Psoas muscle (tissue), 8 donors: ENCODE data around the gene STOX2. TPM values are rescaled to one million over a fixed set of nuclear protein-coding genes. Genes with fewer than 3 reads are reported as not detected.
"Not testable (repeated sequence)": the region's sequence is repeated elsewhere in the genome, so short reads cannot be mapped to it uniquely, and the experiment has no call there.

Source experiments
- ATAC-seq, 4 donors: fragments of 200-7000 bp; cut with Tn5 transposase; one replicate each; pipeline ENCODE4 v1.9.1; 2020; ENCODE audit warnings: moderate library complexity in 3 of 4, mild to moderate bottlenecking in 2 of 4
- DNase-seq, 2 donors: peaks; one replicate each; pipeline ENCODE4 v3.0.0-alpha.2; 2020
- H3K27ac ChIP-seq: fragments of 200-600 bp; one replicate; pipeline ENCODE4 v1.8.0; 2022
- H3K27me3 ChIP-seq, 3 donors: fragments of 200-600 bp in 1 of 3; one replicate each; pipeline versions ENCODE4 v1.6.1 to v1.8.0; 2013 to 2022; ENCODE audit warnings: low read length in 2 of 3, mild to moderate bottlenecking in 2 of 3, moderate library complexity in 1 of 3; ENCODE audit not compliant: insufficient read depth in 3 of 3
- H3K36me3 ChIP-seq, 2 donors: fragments of 200-600 bp in 1 of 2; one replicate each; pipeline versions ENCODE4 v1.6.1 to v1.8.0; 2013 to 2022; ENCODE audit warnings: low read depth in 1 of 2, mild to moderate bottlenecking in 1 of 2, moderate library complexity in 1 of 2; ENCODE audit not compliant: insufficient read depth in 1 of 2
- H3K4me1 ChIP-seq: fragments of 200-600 bp; one replicate; pipeline ENCODE4 v1.8.0; 2022
- H3K4me3 ChIP-seq: fragments of 200-600 bp; one replicate; pipeline ENCODE4 v1.8.0; 2022; ENCODE audit warnings: mild to moderate bottlenecking
- H3K9me3 ChIP-seq: fragments of 200-600 bp; one replicate; pipeline ENCODE4 v1.8.0; 2022
- CTCF ChIP-seq: fragments of 200-600 bp; IDR thresholded peaks from one replicate; pipeline ENCODE4 v1.8.0; 2022; ENCODE audit warnings: antibody characterized with exemption
- WGBS, 3 donors: extraction: QIAGEN DNeasy Blood & Tissue Kit; methylation state at CpG; one replicate each; pipeline versions ENCODE4 v1.1.6 to v1.1.7; 2013; 5-methylcytosine and 5-hydroxymethylcytosine counted together
- intact Hi-C, 2 donors: fragments of 100-400 bp; cut with DNase I; formaldehyde crosslinking; loops; one replicate each; pipeline versions ENCODE4 v1.11.0 to v1.14.2; 2022
- polyA plus RNA-seq, 3 donors: library from polyadenylated mRNA; stranded (reverse); fragments of 200-250 nt; gene quantifications; one replicate each; pipeline ENCODE4 v1.2.3, GENCODE V29; 2013
- total RNA-seq, 4 donors: library from RNA; stranded (reverse); fragmentation: NEBNext Ultra II Directional in 2 of 4; extraction: Animal tissue kit (Norgen Biotek cat#: 25700) in 2 of 4; gene quantifications; one replicate each; pipeline versions ENCODE4 v1.2.1 to v1.2.4, GENCODE V29; 2021 to 2023
- donor health status: healthy with polysubstance abuse.
- donor health status: DM: no; HTN: no; CAD: no; lungs with moderate emphysema.
- donor health status: Bipolar disorder and iron deficiency.
- donor health status: healthy.
- donor health status: DM: yes; HTN: yes; CAD: no.
- donor health status: DM: no; HTN: no; CAD: no.
- donor health status: DM: no; HTN: no; CAD: no.
- donor health status: DM: yes; HTN: yes; CAD: no.

STOX2 gene
- total and polyA plus RNA-seq, 7 donors = 0.41 to 9.3 (median 3.4) TPM

- intact Hi-C loops = no loop called here
- Histone ChIP-seq H3K9me3 (no peaks in the 10 kb centered on the region), H3K27me3 (no peaks in the 10 kb centered on the region), H3K27ac (no peak overlapping the region), H3K4me1 (no peaks in the 10 kb centered on the region), H3K36me3 (no peaks in the 10 kb centered on the region), H3K4me3 (no peak overlapping the region)
- ATAC-seq (no peak), DNase-seq (no peak)
- TF ChIP-seq CTCF = no peak
These were observed 36.9 kb downstream of the STOX2 start for GRCh38 chr4:183941964-183942363.

- intact Hi-C loops = no loop called here
- no peaks in the 10 kb centered on the region for H3K36me3 ChIP-seq
- H3K4me3 ChIP-seq = no peak overlapping the region
- ATAC-seq (no peak), DNase-seq (no peak)
- 82 to 84% (median 84%) methylated on average over 8 of the region's 8 CpGs for WGBS, 3 donors
- H3K9me3 ChIP-seq = no peaks in the 10 kb centered on the region
- H3K4me1 ChIP-seq = no peaks in the 10 kb centered on the region
- TF ChIP-seq CTCF = no peak
- no peaks in the 10 kb centered on the region for H3K27me3 ChIP-seq
- H3K27ac ChIP-seq = no peak overlapping the region
These were observed 40.6 kb downstream of the STOX2 start for GRCh38 chr4:183945741-183946140.

- no peaks in the 10 kb centered on the region for H3K4me1 ChIP-seq
- H3K9me3 ChIP-seq = no peaks in the 10 kb centered on the region
- TF ChIP-seq CTCF = no peak
- H3K27me3 ChIP-seq = no peaks in the 10 kb centered on the region
- DNase-seq (no peak), ATAC-seq (no peak)
- WGBS, 3 donors = 91 to 97% (median 96%) methylated on average over 8 of the region's 8 CpGs
- intact Hi-C loops = no loop called here
- no peaks in the 10 kb centered on the region for H3K36me3 ChIP-seq
- no peak overlapping the region for H3K27ac ChIP-seq
- no peak overlapping the region for H3K4me3 ChIP-seq
These were observed 45.4 kb downstream of the STOX2 start for GRCh38 chr4:183950536-183950935.

GRCh38 chr4:183952652-183953051, 47.5 kb downstream of the STOX2 start:
- DNase-seq, H3K27me3 ChIP-seq, H3K4me1 ChIP-seq, H3K36me3 ChIP-seq, H3K27ac ChIP-seq, ATAC-seq, H3K9me3 ChIP-seq, intact Hi-C loops, H3K4me3 ChIP-seq: not testable (repeated sequence)
- 95 to 100% (median 100%) methylated on average over 1 of the region's 1 CpG for WGBS, 3 donors

GRCh38 chr4:183959319-183960045, 54.4 kb downstream of the STOX2 start:
- intact Hi-C loops = no loop called here
- Histone ChIP-seq H3K27me3 (no peaks in the 10 kb centered on the region), H3K4me1 (peaks cover 7% of the 10 kb centered on the region), H3K36me3 (no peaks in the 10 kb centered on the region), H3K27ac (no peak overlapping the region), H3K4me3 (peak overlapping the region; percentile 54), H3K9me3 (no peaks in the 10 kb centered on the region)
- no peak for TF ChIP-seq CTCF
- 42 to 64% (median 44%) methylated on average over 10 of the region's 10 CpGs for WGBS, 3 donors
- ATAC-seq = peak in 1 of 4 donors; percentile 18
- no peak for DNase-seq
